ENCODE measurements around the gene TMCC2.

The TMCC2 gene

GRCh38 chr1:205304046-205304694 lies 76.4 kb downstream of the TMCC2 start:
- DNase-seq, result no peak

GRCh38 chr1:205304695-205305070 lies 76.9 kb downstream of the TMCC2 start:
- DNase-seq, result no peak

GRCh38 chr1:205306929-205307566 lies 79.3 kb downstream of the TMCC2 start:
- DNase-seq, result no peak

GRCh38 chr1:205309741-205310140 lies 82.0 kb downstream of the TMCC2 start:
- DNase-seq, result no peak

- DNase-seq, result peak; percentile 70 to 89 (median 87)
These were observed 83.4 kb downstream of the TMCC2 start for GRCh38 chr1:205310976-205311704.

- no peak for DNase-seq
These were observed 85.3 kb downstream of the TMCC2 start for GRCh38 chr1:205312866-205313562.

- peak; percentile 58 to 70 (median 67) for DNase-seq
These were observed 86.0 kb downstream of the TMCC2 start for GRCh38 chr1:205313563-205314308.

GRCh38 chr1:205315008-205315618 lies 87.4 kb downstream of the TMCC2 start:
- no peak for DNase-seq

GRCh38 chr1:205316161-205316566 lies 88.4 kb downstream of the TMCC2 start:
- peak in 2 of 3 donors; percentile 51 to 62 for DNase-seq

- no peak for DNase-seq
These were observed 89.7 kb downstream of the TMCC2 start for GRCh38 chr1:205317311-205317917.

- no peak for DNase-seq
These were observed 90.7 kb downstream of the TMCC2 start for GRCh38 chr1:205318231-205318991.

GRCh38 chr1:205319081-205320018 lies 91.6 kb downstream of the TMCC2 start:
- DNase-seq, result peak; percentile 37 to 57 (median 40)

- DNase-seq, result peak; percentile 89 to 96 (median 93)
These were observed 93.6 kb downstream of the TMCC2 start, which contains the start of gene NUAK2 for GRCh38 chr1:205321162-205321958. NUAK2 (minus strand) TSS chr1:205321745; CDS start chr1:205321628, 117 bp downstream.

GRCh38 chr1:205321959-205322283 lies 94.2 kb downstream of the TMCC2 start:
- DNase-seq, result no peak

All from suppressor macrophage treated with lipopolysaccharide for 1 hour (primary cell).